GM23338 (cell line): ENCODE results near the gene GLUL. TPM values are rescaled to one million over a fixed set of nuclear protein-coding genes. Genes with fewer than 3 reads are reported as not detected.

Source experiments
- ATAC-seq: fragments of 200-7000 bp; cut with Tn5 transposase; 3 replicates; pipeline ENCODE4 v1.9.1; 2020
- DNase-seq: peaks from one replicate; pipeline ENCODE4 v3.0.0-alpha.2; 2015; ENCODE audit warnings: low spot score
- H2AFZ ChIP-seq: fragments of 200-600 bp; sonication (generic); 2 replicates; pipeline ENCODE4 v1.8.0; 2016; ENCODE audit warnings: antibody characterized with exemption, mild to moderate bottlenecking, moderate library complexity
- H3F3A ChIP-seq: fragments of 200-600 bp; sonication (generic); replicated peaks from 2 replicates; pipeline ENCODE4 v1.8.0; 2017; ENCODE audit warnings: antibody characterized with exemption, mixed run types, low read depth
- H3K27ac ChIP-seq: fragments of 200-600 bp; sonication (generic); 2 replicates; pipeline ENCODE4 v1.6.1; 2016; ENCODE audit warnings: low read depth
- H3K27me3 ChIP-seq: fragments of 200-600 bp; sonication (generic); 2 replicates; pipeline ENCODE4 v1.8.0; 2016; ENCODE audit warnings: mild to moderate bottlenecking, mixed run types, moderate library complexity; ENCODE audit not compliant: insufficient read depth
- H3K36me3 ChIP-seq: fragments of 200-600 bp; sonication (generic); 2 replicates; pipeline ENCODE4 v1.8.0; 2016; ENCODE audit warnings: mild to moderate bottlenecking; ENCODE audit not compliant: insufficient read depth
- H3K4me1 ChIP-seq: fragments of 200-600 bp; sonication (generic); 2 replicates; pipeline ENCODE4 v1.8.0; 2016; ENCODE audit warnings: mild to moderate bottlenecking, moderate library complexity; ENCODE audit not compliant: insufficient read depth
- H3K4me2 ChIP-seq: fragments of 200-600 bp; sonication (generic); 2 replicates; pipeline ENCODE4 v1.7.1; 2017; ENCODE audit warnings: mixed run types
- H3K4me3 ChIP-seq: fragments of 200-600 bp; sonication (generic); 2 replicates; pipeline ENCODE4 v1.6.1; 2016; ENCODE audit warnings: mixed run types
- H3K79me2 ChIP-seq: fragments of 200-600 bp; sonication (generic); replicated peaks from 2 replicates; pipeline ENCODE4 v1.8.0; 2017; ENCODE audit warnings: mild to moderate bottlenecking; ENCODE audit not compliant: insufficient read depth
- H3K9me2 ChIP-seq: fragments of 200-600 bp; sonication (generic); 2 replicates; pipeline ENCODE4 v1.8.0; 2017; ENCODE audit not compliant: insufficient read depth
- H4K20me1 ChIP-seq: fragments of 200-600 bp; sonication (generic); replicated peaks from 2 replicates; pipeline ENCODE4 v1.8.0; 2017; ENCODE audit warnings: mild to moderate bottlenecking; ENCODE audit not compliant: insufficient read depth
- H3K27ac Mint-ChIP-seq: 2 replicates; pipeline ENCODE4 v1.8.0; 2020; ENCODE audit warnings: inconsistent platforms, mild to moderate bottlenecking, moderate library complexity, mixed read lengths
- H3K27me3 Mint-ChIP-seq: 3 replicates; pipeline ENCODE4 v1.8.0; 2022; ENCODE audit warnings: low read depth, mild to moderate bottlenecking, moderate library complexity, mixed read lengths, inconsistent platforms; ENCODE audit not compliant: insufficient read depth, poor library complexity
- H3K36me3 Mint-ChIP-seq: 3 replicates; pipeline ENCODE4 v1.8.0; 2021; ENCODE audit warnings: low read depth, mild to moderate bottlenecking, inconsistent platforms, moderate library complexity, mixed read lengths
- H3K4me1 Mint-ChIP-seq: 3 replicates; pipeline ENCODE4 v1.8.0; 2020; ENCODE audit warnings: mild to moderate bottlenecking, inconsistent platforms, mixed read lengths
- H3K4me3 Mint-ChIP-seq: 3 replicates; pipeline ENCODE4 v1.8.0; 2021; ENCODE audit warnings: moderate library complexity, mild to moderate bottlenecking, inconsistent platforms, mixed read lengths
- H3K9me3 Mint-ChIP-seq: 3 replicates; pipeline ENCODE4 v1.8.0; 2020; ENCODE audit warnings: moderate library complexity, mild to moderate bottlenecking, inconsistent platforms, mixed read lengths
- CREB1 ChIP-seq: fragments of 250-450 bp; sonication (Bioruptor Pico); IDR thresholded peaks from 2 replicates; pipeline ENCODE4 v1.5.0; 2020; ENCODE audit warnings: low read depth, mild to moderate bottlenecking, moderate library complexity
- EZH2 ChIP-seq: fragments of 200-600 bp; sonication (generic); IDR thresholded peaks from one replicate; pipeline ENCODE4 v1.8.0; 2017; ENCODE audit warnings: antibody characterized with exemption, mild to moderate bottlenecking, low read depth; ENCODE audit not compliant: unreplicated experiment
- EZH2phosphoT487 ChIP-seq: fragments of 200-600 bp; sonication (generic); IDR thresholded peaks from one replicate; pipeline ENCODE4 v1.8.1; 2018; ENCODE audit warnings: antibody characterized with exemption; ENCODE audit not compliant: unreplicated experiment
- ZNF114 ChIP-seq: fragments of 250-450 bp; sonication (Bioruptor Pico); IDR thresholded peaks from 2 replicates; pipeline ENCODE4 v1.5.0; 2020; ENCODE audit warnings: mild to moderate bottlenecking, moderate library complexity
- ZNF462 ChIP-seq: fragments of 250-450 bp; sonication (Bioruptor Pico); IDR thresholded peaks from 2 replicates; pipeline ENCODE4 v1.5.0; 2020; ENCODE audit warnings: mild to moderate bottlenecking, moderate library complexity
- polyA plus RNA-seq: library from polyadenylated mRNA; unstranded; fragments of >200 nt; fragmentation: Nextera tagmentation; extraction: Ambion mirVana; gene quantifications from 2 replicates; pipeline ENCODE4 v1.2.1, GENCODE V29; 2016
- total RNA-seq: library from RNA; depleted of rRNA; stranded (reverse); fragments of >200 nt; shearing (Covaris generic); gene quantifications from 2 replicates; pipeline ENCODE4 v1.2.3, GENCODE V29; 2014
- TF ChIP-seq, protein P1 (sequence below), 2 experiments: fragments of 200-600 bp in 1 of 2; sonication (generic) in 1 of 2; conservative IDR thresholded peaks; 2 replicates each; pipeline versions ENCODE4 v1.5.1 to v1.6.1; 2016 to 2017; ENCODE audit warnings: antibody characterized with exemption in 2 of 2, low read depth in 2 of 2, mild to moderate bottlenecking in 2 of 2, moderate library complexity in 1 of 2
- TF ChIP-seq, protein P2 (sequence below): IDR thresholded peaks from 2 replicates; pipeline ENCODE4 v1.6.1; 2016; ENCODE audit warnings: antibody characterized with exemption

The GLUL gene
- total and polyA plus RNA-seq, 2 experiments from 2014 or later: 254 to 356 TPM

- Histone ChIP-seq H3K36me3 (no peaks in the 10 kb centered on the region), H3K4me2 (no peak overlapping the region), H3K27ac (no peak overlapping the region), H3K27me3 (no peaks in the 10 kb centered on the region), H3K4me1 (no peaks in the 10 kb centered on the region), H4K20me1 (no peaks in the 10 kb centered on the region), H3K9me2 (no peaks in the 10 kb centered on the region), H3K79me2 (no peaks in the 10 kb centered on the region), H3F3A (no peaks in the 10 kb centered on the region), H2AFZ (no peak overlapping the region), H3K4me3 (no peak overlapping the region)
- DNase-seq (no peak), ATAC-seq (no peak)
- Mint-ChIP-seq H3K27ac (no peak overlapping the region), H3K27me3 (no peaks in the 10 kb centered on the region), H3K4me3 (no peak overlapping the region), H3K4me1 (no peaks in the 10 kb centered on the region), H3K9me3 (no peaks in the 10 kb centered on the region), H3K36me3 (no peaks in the 10 kb centered on the region)
- no peak for TF ChIP-seq EZH2
- TF ChIP-seq, protein P1, sequence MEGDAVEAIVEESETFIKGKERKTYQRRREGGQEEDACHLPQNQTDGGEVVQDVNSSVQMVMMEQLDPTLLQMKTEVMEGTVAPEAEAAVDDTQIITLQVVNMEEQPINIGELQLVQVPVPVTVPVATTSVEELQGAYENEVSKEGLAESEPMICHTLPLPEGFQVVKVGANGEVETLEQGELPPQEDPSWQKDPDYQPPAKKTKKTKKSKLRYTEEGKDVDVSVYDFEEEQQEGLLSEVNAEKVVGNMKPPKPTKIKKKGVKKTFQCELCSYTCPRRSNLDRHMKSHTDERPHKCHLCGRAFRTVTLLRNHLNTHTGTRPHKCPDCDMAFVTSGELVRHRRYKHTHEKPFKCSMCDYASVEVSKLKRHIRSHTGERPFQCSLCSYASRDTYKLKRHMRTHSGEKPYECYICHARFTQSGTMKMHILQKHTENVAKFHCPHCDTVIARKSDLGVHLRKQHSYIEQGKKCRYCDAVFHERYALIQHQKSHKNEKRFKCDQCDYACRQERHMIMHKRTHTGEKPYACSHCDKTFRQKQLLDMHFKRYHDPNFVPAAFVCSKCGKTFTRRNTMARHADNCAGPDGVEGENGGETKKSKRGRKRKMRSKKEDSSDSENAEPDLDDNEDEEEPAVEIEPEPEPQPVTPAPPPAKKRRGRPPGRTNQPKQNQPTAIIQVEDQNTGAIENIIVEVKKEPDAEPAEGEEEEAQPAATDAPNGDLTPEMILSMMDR (conservative IDR thresholded peaks at IDR 0.05; ENCODE audit: low read depth in 2 of 2): no peak
- no peak for TF ChIP-seq ZNF462 (CRISPR knock-in tag)
- no peak for TF ChIP-seq EZH2phosphoT487
- TF ChIP-seq CREB1: no peak
- TF ChIP-seq, protein P2, sequence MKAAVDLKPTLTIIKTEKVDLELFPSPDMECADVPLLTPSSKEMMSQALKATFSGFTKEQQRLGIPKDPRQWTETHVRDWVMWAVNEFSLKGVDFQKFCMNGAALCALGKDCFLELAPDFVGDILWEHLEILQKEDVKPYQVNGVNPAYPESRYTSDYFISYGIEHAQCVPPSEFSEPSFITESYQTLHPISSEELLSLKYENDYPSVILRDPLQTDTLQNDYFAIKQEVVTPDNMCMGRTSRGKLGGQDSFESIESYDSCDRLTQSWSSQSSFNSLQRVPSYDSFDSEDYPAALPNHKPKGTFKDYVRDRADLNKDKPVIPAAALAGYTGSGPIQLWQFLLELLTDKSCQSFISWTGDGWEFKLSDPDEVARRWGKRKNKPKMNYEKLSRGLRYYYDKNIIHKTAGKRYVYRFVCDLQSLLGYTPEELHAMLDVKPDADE: no peak
- TF ChIP-seq ZNF114: no peak
Observed at GRCh38 chr1:182415789-182416188, 24.2 kb upstream of the GLUL start.
